OCI-LY7 (cell line): ENCODE results near the gene SMURF2. TPM values are rescaled to one million over a fixed set of nuclear protein-coding genes. Genes with fewer than 3 reads are reported as not detected.

Experiments used
- BruUV-seq: library from RNA; stranded (reverse); fragments of 400-500 nt; replicated peaks from 2 replicates; lab custom pipeline; 2021; lab: Mats Ljungman, UMichigan
- CTCF ChIA-PET: fragments of 300-600 bp; sonication (Branson Sonifier 250); formaldehyde crosslinking; loops from one replicate; lab custom pipeline; 2022; ENCODE audit warnings: antibody characterized with exemption; ENCODE audit not compliant: unreplicated experiment; lab: Charles Lee
- POLR2A ChIA-PET: fragments of 300-600 bp; sonication (Branson Sonifier 250); formaldehyde crosslinking; loops from one replicate; lab custom pipeline; 2022; ENCODE audit warnings: antibody characterized with exemption; lab: Charles Lee
- DNase-seq: peaks from one replicate; pipeline ENCODE4 v3.0.0-alpha.2; 2015; ENCODE audit warnings: low spot score
- H2AFZ ChIP-seq: fragments of 200-600 bp; sonication (generic), shearing (Covaris generic); 2 replicates; pipeline ENCODE4 v1.6.1; 2014; ENCODE audit warnings: mild to moderate bottlenecking, antibody characterized with exemption, low read length, moderate library complexity
- H3K27ac ChIP-seq: fragments of 200-600 bp; sonication (generic); 2 replicates; pipeline ENCODE4 v1.5.1; 2014; ENCODE audit warnings: mixed run types, low read depth, mild to moderate bottlenecking, moderate library complexity, low read length, inconsistent platforms; ENCODE audit not compliant: poor library complexity, severe bottlenecking
- H3K36me3 ChIP-seq: fragments of 200-600 bp; sonication (generic); 2 replicates; pipeline ENCODE4 v1.6.1; 2014; ENCODE audit warnings: mild to moderate bottlenecking, antibody characterized with exemption, low read length, moderate library complexity, mixed read lengths; ENCODE audit not compliant: insufficient read depth
- H3K4me1 ChIP-seq: fragments of 200-600 bp; sonication (generic); 2 replicates; pipeline ENCODE4 v1.5.1; 2014; ENCODE audit warnings: mild to moderate bottlenecking, low read length; ENCODE audit not compliant: insufficient read depth, poor library complexity, severe bottlenecking
- H3K4me2 ChIP-seq: fragments of 200-600 bp; sonication (generic); 2 replicates; pipeline ENCODE4 v1.6.1; 2014; ENCODE audit warnings: mild to moderate bottlenecking, low read length
- H3K4me3 ChIP-seq: fragments of 200-600 bp; sonication (generic); 2 replicates; pipeline ENCODE4 v1.5.1; 2014; ENCODE audit warnings: mild to moderate bottlenecking, low read depth, low read length; ENCODE audit not compliant: poor library complexity, severe bottlenecking
- H3K79me2 ChIP-seq: fragments of 200-600 bp; sonication (generic); 2 replicates; pipeline ENCODE4 v1.6.1; 2016; ENCODE audit warnings: low read depth, mild to moderate bottlenecking, low read length, moderate library complexity, mixed read lengths; ENCODE audit not compliant: insufficient read depth
- H3K9me2 ChIP-seq: fragments of 200-600 bp; sonication (generic); 2 replicates; pipeline ENCODE4 v1.6.1; 2016; ENCODE audit warnings: mild to moderate bottlenecking, low read length, mixed read lengths; ENCODE audit not compliant: insufficient read depth
- H3K9me3 ChIP-seq: fragments of 200-600 bp; sonication (generic); 2 replicates; pipeline ENCODE4 v1.6.1; 2014; ENCODE audit warnings: mild to moderate bottlenecking, mixed run types, low read length, mixed read lengths
- H4K20me1 ChIP-seq: fragments of 200-600 bp; sonication (generic); 2 replicates; pipeline ENCODE4 v1.6.1; 2014; ENCODE audit warnings: mild to moderate bottlenecking, antibody characterized with exemption, low read length, moderate library complexity, mixed read lengths; ENCODE audit not compliant: insufficient read depth
- EZH2phosphoT487 ChIP-seq: fragments of 200-600 bp; sonication (generic); IDR thresholded peaks from 2 replicates; pipeline ENCODE4 v1.6.1; 2018; ENCODE audit warnings: low read depth, borderline replicate concordance, mild to moderate bottlenecking, mixed run types, antibody characterized with exemption, low read length, moderate library complexity, mixed read lengths
- intact Hi-C: fragments of 100-400 bp; cut with micrococcal nuclease; formaldehyde crosslinking; loops from one replicate; pipeline ENCODE4 v1.10.0; 2022; ENCODE audit not compliant: unreplicated experiment
- total RNA-seq, 2 experiments: library from RNA; depleted of rRNA in 1 of 2; stranded (reverse); fragments of >200 nt in 1 of 2; shearing (Covaris generic) in 1 of 2; gene quantifications; 2 replicates each; pipeline ENCODE4 v1.2.3, GENCODE V29; 2014 to 2022
- TF ChIP-seq, protein P1 (sequence below): fragments of 200-600 bp; sonication (generic); conservative IDR thresholded peaks from 2 replicates; pipeline ENCODE4 v1.5.1; 2014; ENCODE audit warnings: mild to moderate bottlenecking, antibody characterized with exemption, low read length, moderate library complexity, mixed read lengths

Gene SMURF2
- total RNA-seq, 2 experiments from 2014 or later: 15.6 to 20.8 TPM

DNA sequence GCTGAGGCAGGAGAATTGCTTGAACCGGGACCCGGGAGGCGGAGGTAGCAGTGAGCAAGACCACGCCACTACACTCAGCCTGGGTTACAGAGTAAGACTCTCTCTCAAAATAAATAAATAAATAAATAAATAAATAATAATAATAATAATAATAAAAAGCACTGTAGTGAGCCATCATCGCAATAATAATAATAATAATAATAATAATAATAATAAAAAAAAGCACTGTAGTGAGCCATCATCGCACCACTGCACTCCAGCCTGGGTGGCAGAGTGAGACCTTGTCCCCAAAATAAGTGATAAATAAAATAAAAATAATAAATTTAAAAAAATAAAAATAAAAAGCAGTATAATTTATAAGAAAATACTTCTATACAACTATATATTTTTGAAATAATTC is 40.3 kb downstream of the SMURF2 start:
- H3K4me1 ChIP-seq: no peaks in the 10 kb centered on the region
- H2AFZ ChIP-seq: no peak overlapping the region
- no peak overlapping the region for H3K4me2 ChIP-seq
- H3K9me2 ChIP-seq: no peaks in the 10 kb centered on the region
- H3K9me3 ChIP-seq: no peaks in the 10 kb centered on the region
- H4K20me1 ChIP-seq: no peaks in the 10 kb centered on the region
- no peak overlapping the region for H3K4me3 ChIP-seq
- no peak for DNase-seq
- intact Hi-C loops: no loop called here
- no TSS peak for BruUV-seq
- ChIA-PET CTCF (no interaction called here), POLR2A (no interaction called here)
- H3K79me2 ChIP-seq: no peaks in the 10 kb centered on the region; the same call in 1 of the 2 replicates
- H3K27ac ChIP-seq: no peak overlapping the region
- TF ChIP-seq EZH2phosphoT487: no peak
- TF ChIP-seq, protein P1, sequence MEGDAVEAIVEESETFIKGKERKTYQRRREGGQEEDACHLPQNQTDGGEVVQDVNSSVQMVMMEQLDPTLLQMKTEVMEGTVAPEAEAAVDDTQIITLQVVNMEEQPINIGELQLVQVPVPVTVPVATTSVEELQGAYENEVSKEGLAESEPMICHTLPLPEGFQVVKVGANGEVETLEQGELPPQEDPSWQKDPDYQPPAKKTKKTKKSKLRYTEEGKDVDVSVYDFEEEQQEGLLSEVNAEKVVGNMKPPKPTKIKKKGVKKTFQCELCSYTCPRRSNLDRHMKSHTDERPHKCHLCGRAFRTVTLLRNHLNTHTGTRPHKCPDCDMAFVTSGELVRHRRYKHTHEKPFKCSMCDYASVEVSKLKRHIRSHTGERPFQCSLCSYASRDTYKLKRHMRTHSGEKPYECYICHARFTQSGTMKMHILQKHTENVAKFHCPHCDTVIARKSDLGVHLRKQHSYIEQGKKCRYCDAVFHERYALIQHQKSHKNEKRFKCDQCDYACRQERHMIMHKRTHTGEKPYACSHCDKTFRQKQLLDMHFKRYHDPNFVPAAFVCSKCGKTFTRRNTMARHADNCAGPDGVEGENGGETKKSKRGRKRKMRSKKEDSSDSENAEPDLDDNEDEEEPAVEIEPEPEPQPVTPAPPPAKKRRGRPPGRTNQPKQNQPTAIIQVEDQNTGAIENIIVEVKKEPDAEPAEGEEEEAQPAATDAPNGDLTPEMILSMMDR: no peak
- H3K36me3 ChIP-seq: no peaks in the 10 kb centered on the region

DNA sequence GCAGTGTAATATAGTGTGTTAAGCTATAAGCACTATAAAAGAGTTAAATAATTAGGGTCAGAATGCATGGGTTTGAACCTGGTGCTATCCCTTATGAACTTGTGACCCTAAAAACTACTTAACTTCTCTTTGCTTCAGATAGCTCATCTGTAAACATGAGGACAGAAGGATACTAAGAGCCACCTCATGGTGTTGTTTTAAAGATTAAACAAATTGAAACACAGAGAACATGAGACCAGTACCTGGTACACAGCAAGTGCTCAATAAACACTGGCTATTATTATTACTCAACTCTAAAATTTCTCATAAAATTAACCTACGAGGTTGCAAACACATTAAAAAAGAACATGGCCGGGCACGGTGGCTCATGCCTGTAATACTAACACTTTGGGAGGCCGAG is 43.3 kb downstream of the SMURF2 start:
- no peak overlapping the region for H3K4me2 ChIP-seq
- no peaks in the 10 kb centered on the region; the same call in 1 of the 2 replicates for H3K79me2 ChIP-seq
- POLR2A ChIA-PET: interaction anchor here (0.7 kb wide), 1 partner anchor 110 kb away, joined by 3 read pairs; no protein-coding TSS in a partner anchor
- H3K36me3 ChIP-seq: no peaks in the 10 kb centered on the region
- TF ChIP-seq, protein P1: no peak
- TF ChIP-seq EZH2phosphoT487: no peak
- H3K9me2 ChIP-seq: no peaks in the 10 kb centered on the region
- no peak for DNase-seq
- CTCF ChIA-PET: no interaction called here
- no peaks in the 10 kb centered on the region for H4K20me1 ChIP-seq
- no TSS peak for BruUV-seq
- H3K4me3 ChIP-seq: no peak overlapping the region
- no peak overlapping the region for H3K27ac ChIP-seq
- intact Hi-C loops: no loop called here
- H3K4me1 ChIP-seq: peaks cover 2% of the 10 kb centered on the region
- H2AFZ ChIP-seq: no peak overlapping the region
- H3K9me3 ChIP-seq: no peaks in the 10 kb centered on the region

DNA sequence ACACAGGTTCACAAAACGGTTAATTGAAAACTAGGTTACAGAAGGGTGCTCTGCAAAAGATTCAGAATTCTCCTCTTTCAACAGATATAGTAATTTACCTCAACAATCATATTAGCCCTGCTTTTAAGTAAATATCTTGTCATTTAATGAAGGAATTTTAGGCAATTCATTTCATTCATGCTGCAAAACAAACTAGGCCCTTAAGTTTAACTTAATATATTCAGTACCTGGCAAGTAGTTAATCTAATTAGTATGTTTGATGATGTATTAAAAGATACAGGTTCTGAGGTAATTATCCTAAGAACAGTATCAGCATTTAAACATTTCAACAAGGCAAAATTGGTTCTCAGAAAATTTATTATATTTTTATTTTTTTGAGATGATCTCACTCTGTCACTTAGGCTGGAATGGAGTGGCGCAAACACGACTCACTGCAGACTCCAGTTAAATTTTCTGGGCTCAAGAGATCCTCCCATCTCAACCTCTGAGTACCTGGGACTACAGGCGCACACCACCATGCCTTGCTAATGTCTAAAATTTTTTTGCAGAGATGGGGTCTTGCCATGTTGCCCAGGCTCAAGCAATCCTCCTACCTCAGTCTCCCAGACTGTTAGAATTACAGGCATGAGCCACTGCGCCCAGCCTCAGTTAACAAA is 44.9 kb downstream of the SMURF2 start:
- DNase-seq: no peak
- Histone ChIP-seq H3K79me2 (no peaks in the 10 kb centered on the region; the same call in 1 of the 2 replicates), H3K36me3 (no peaks in the 10 kb centered on the region), H3K9me2 (no peaks in the 10 kb centered on the region), H3K4me3 (no peak overlapping the region), H3K4me2 (no peak overlapping the region), H4K20me1 (no peaks in the 10 kb centered on the region), H2AFZ (no peak overlapping the region), H3K4me1 (peaks cover 2% of the 10 kb centered on the region), H3K27ac (no peak overlapping the region), H3K9me3 (no peaks in the 10 kb centered on the region)
- POLR2A ChIA-PET: no interaction called here
- no TSS peak for BruUV-seq
- TF ChIP-seq EZH2phosphoT487: no peak
- TF ChIP-seq, protein P1: no peak
- CTCF ChIA-PET: no interaction called here
- intact Hi-C loops: no loop called here
